Neuronal stem cell (in vitro differentiated cells): ENCODE results near the gene LYST.

Source experiments
- DNase-seq: peaks from one replicate; pipeline ENCODE4 v3.0.0-alpha.2; 2013; ENCODE audit warnings: low spot score
- H2AFZ ChIP-seq: one replicate; pipeline ENCODE4 v1.6.1; 2013; ENCODE audit warnings: mild to moderate bottlenecking, low read length, inconsistent platforms
- H2AK5ac ChIP-seq: 2 replicates; pipeline ENCODE4 v1.6.1; 2013; ENCODE audit warnings: low read depth, mild to moderate bottlenecking, inconsistent platforms, low read length, moderate library complexity, mixed read lengths
- H2BK120ac ChIP-seq: 2 replicates; pipeline ENCODE4 v1.6.1; 2013; ENCODE audit warnings: low read depth, mild to moderate bottlenecking, inconsistent platforms, low read length, moderate library complexity, mixed read lengths
- H2BK12ac ChIP-seq: one replicate; pipeline ENCODE4 v1.6.1; 2013; ENCODE audit warnings: low read length, inconsistent platforms
- H2BK15ac ChIP-seq: 2 replicates; pipeline ENCODE4 v1.6.1; 2013; ENCODE audit warnings: mild to moderate bottlenecking, low read length, inconsistent platforms, mixed read lengths
- H2BK5ac ChIP-seq: one replicate; pipeline ENCODE4 v1.6.1; 2013; ENCODE audit warnings: inconsistent platforms, mild to moderate bottlenecking, low read length, moderate library complexity
- H3K14ac ChIP-seq: one replicate; pipeline ENCODE4 v1.6.1; 2013; ENCODE audit warnings: low read length, inconsistent platforms
- H3K18ac ChIP-seq: 2 replicates; pipeline ENCODE4 v1.6.1; 2013; ENCODE audit warnings: low read length, inconsistent platforms
- H3K23ac ChIP-seq: 2 replicates; pipeline ENCODE4 v1.6.1; 2013; ENCODE audit warnings: low read depth, mild to moderate bottlenecking, mixed read lengths, low read length, inconsistent platforms; ENCODE audit not compliant: poor library complexity
- H3K27ac ChIP-seq: replicated peaks from 3 replicates; pipeline ENCODE4 v1.5.1; 2013; ENCODE audit warnings: low read length, inconsistent platforms
- H3K27me3 ChIP-seq, 3 experiments: 2 replicates each; pipeline ENCODE4 v1.6.1; 2013; ENCODE audit warnings: low read length in 3 of 3, mild to moderate bottlenecking in 2 of 3, inconsistent platforms in 1 of 3, low read depth in 1 of 3, mixed read lengths in 1 of 3, moderate library complexity in 1 of 3; ENCODE audit not compliant: control insufficient read depth in 3 of 3, insufficient read depth in 3 of 3
- H3K36me3 ChIP-seq, 2 donors: replicated peaks in 1 of 2; 2 replicates each; pipeline ENCODE4 v1.6.1; 2013; ENCODE audit warnings: low read length in 2 of 2; ENCODE audit not compliant: control insufficient read depth in 2 of 2, insufficient read depth in 2 of 2
- H3K4ac ChIP-seq: 2 replicates; pipeline ENCODE4 v1.6.1; 2013; ENCODE audit warnings: inconsistent platforms, mild to moderate bottlenecking, low read length, moderate library complexity
- H3K4me1 ChIP-seq, 2 donors: 1 replicate in 1 of 2; 2 replicates in 1 of 2; pipeline ENCODE4 v1.6.1; 2013; ENCODE audit warnings: low read length in 2 of 2, low read depth in 1 of 2; ENCODE audit not compliant: control insufficient read depth in 2 of 2, insufficient read depth in 1 of 2
- H3K4me2 ChIP-seq: one replicate; pipeline ENCODE4 v1.6.1; 2013; ENCODE audit warnings: mild to moderate bottlenecking, low read length, inconsistent platforms; ENCODE audit not compliant: insufficient read depth, poor library complexity, severe bottlenecking
- H3K4me3 ChIP-seq, 2 donors: 2 replicates each; pipeline ENCODE4 v1.5.1; 2013; ENCODE audit warnings: low read length in 2 of 2, mild to moderate bottlenecking in 2 of 2, inconsistent platforms in 1 of 2, moderate library complexity in 1 of 2
- H3K79me1 ChIP-seq: one replicate; pipeline ENCODE4 v1.6.1; 2013; ENCODE audit warnings: low read depth, mild to moderate bottlenecking, inconsistent platforms, low read length, moderate library complexity
- H3K9ac ChIP-seq: one replicate; pipeline ENCODE4 v1.6.1; 2013; ENCODE audit warnings: mild to moderate bottlenecking, low read depth, low read length, inconsistent platforms; ENCODE audit not compliant: poor library complexity
- H3K9me3 ChIP-seq, 2 donors: replicated peaks in 1 of 2; 2 replicates each; pipeline versions ENCODE3 to v1.6.1; 2013; ENCODE audit warnings: low read length in 2 of 2, mild to moderate bottlenecking in 2 of 2, inconsistent platforms in 1 of 2, low read depth in 1 of 2, mixed read lengths in 1 of 2, moderate library complexity in 1 of 2; ENCODE audit not compliant: control insufficient read depth in 2 of 2, insufficient read depth in 1 of 2
- H4K8ac ChIP-seq: one replicate; pipeline ENCODE4 v1.6.1; 2013; ENCODE audit warnings: low read depth, mild to moderate bottlenecking, inconsistent platforms, low read length, moderate library complexity
- H4K91ac ChIP-seq: one replicate; pipeline ENCODE4 v1.6.1; 2013; ENCODE audit warnings: low read length, low read depth, mild to moderate bottlenecking, inconsistent platforms; ENCODE audit not compliant: poor library complexity
- WGBS, 2 donors: extraction: QIAGEN DNeasy Blood & Tissue Kit; methylation state at CpG; one replicate each; pipeline ENCODE4 v1.1.7; 2013; ENCODE audit warnings: missing lambda C conversion rate in 2 of 2, mixed read lengths in 1 of 2; ENCODE audit not compliant: insufficient read length in 2 of 2, insufficient replicate concordance in 1 of 2; ENCODE audit errors: extremely low coverage in 2 of 2; 5-methylcytosine and 5-hydroxymethylcytosine counted together

Gene LYST

GRCh38 chr1:235697508-235697907 lies 169.2 kb downstream of the LYST start:
- Histone ChIP-seq H2BK12ac (no peak overlapping the region), H3K4me3 (no peak overlapping the region), H3K4me1 (no peaks in the 10 kb centered on the region), H4K91ac (no peak overlapping the region), H4K8ac (no peak overlapping the region), H3K36me3 (no peaks in the 10 kb centered on the region), H2BK120ac (no peak overlapping the region), H2AFZ (no peak overlapping the region), H2BK15ac (no peak overlapping the region), H3K79me1 (no peaks in the 10 kb centered on the region), H3K27ac (no peak overlapping the region), H3K9ac (no peak overlapping the region), H3K9me3 (no peaks in the 10 kb centered on the region), H3K4me2 (no peak overlapping the region), H3K27me3 (no peaks in the 10 kb centered on the region), H2BK5ac (no peak overlapping the region), H3K4ac (no peak overlapping the region), H3K14ac (no peak overlapping the region), H3K18ac (no peak overlapping the region), H3K23ac (no peak overlapping the region), H2AK5ac (no peak overlapping the region)
- WGBS, 2 donors = no CpG with 5 or more reads among the region's 2 CpGs
- no peak for DNase-seq

DNA sequence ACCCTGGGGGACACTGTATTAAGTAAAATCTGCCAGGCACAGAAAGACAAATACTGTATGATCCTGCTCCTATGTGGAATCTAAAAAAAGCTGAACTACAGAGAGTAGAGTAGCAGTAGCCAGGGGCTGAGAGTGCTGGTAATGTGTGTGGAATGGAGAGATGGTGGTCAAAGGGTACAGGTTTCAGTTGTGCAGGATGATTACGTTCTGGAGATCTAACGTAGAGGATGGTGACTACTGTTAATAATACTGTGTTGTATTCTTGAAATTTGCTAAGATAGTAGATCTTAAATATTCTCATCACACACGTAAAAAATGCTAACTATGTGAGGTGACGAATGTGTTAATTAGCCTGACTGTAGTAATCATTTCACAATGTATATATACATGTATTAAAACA lies 177.3 kb downstream of the LYST start:
- Histone ChIP-seq H3K4ac (no peak overlapping the region), H3K9me3 (no peaks in the 10 kb centered on the region), H3K18ac (no peak overlapping the region), H3K14ac (no peak overlapping the region), H3K9ac (no peak overlapping the region), H2BK5ac (no peak overlapping the region), H3K36me3 (no peaks in the 10 kb centered on the region), H3K27me3 (no peaks in the 10 kb centered on the region), H2BK120ac (no peak overlapping the region), H2BK12ac (no peak overlapping the region), H3K4me1 (no peaks in the 10 kb centered on the region), H4K91ac (no peak overlapping the region), H4K8ac (no peak overlapping the region), H2BK15ac (no peak overlapping the region), H3K23ac (no peak overlapping the region), H3K4me3 (no peak overlapping the region), H3K27ac (no peak overlapping the region), H2AK5ac (no peak overlapping the region), H3K79me1 (no peaks in the 10 kb centered on the region), H3K4me2 (no peak overlapping the region), H2AFZ (no peak overlapping the region)
- WGBS, 2 donors = no CpG with 5 or more reads among the region's 4 CpGs
- DNase-seq = no peak

- Histone ChIP-seq H3K9me3 (no peaks in the 10 kb centered on the region), H2AK5ac (no peak overlapping the region), H3K23ac (no peak overlapping the region), H2BK15ac (no peak overlapping the region), H3K9ac (no peak overlapping the region), H3K4me1 (no peaks in the 10 kb centered on the region), H3K4ac (no peak overlapping the region), H3K79me1 (no peaks in the 10 kb centered on the region), H3K4me2 (no peak overlapping the region), H2BK12ac (no peak overlapping the region), H3K27ac (no peak overlapping the region), H3K27me3 (no peaks in the 10 kb centered on the region), H3K4me3 (no peak overlapping the region), H2BK120ac (no peak overlapping the region), H2BK5ac (no peak overlapping the region), H3K18ac (no peak overlapping the region), H3K14ac (no peak overlapping the region), H4K91ac (no peak overlapping the region), H2AFZ (no peak overlapping the region), H3K36me3 (no peaks in the 10 kb centered on the region), H4K8ac (no peak overlapping the region)
- 94 to 100% methylated on average over 1 to 2 of the region's 3 CpGs for WGBS, 2 donors
- DNase-seq = no peak
Measured at GRCh38 chr1:235688096-235688495, 178.6 kb downstream of the LYST start.

DNA sequence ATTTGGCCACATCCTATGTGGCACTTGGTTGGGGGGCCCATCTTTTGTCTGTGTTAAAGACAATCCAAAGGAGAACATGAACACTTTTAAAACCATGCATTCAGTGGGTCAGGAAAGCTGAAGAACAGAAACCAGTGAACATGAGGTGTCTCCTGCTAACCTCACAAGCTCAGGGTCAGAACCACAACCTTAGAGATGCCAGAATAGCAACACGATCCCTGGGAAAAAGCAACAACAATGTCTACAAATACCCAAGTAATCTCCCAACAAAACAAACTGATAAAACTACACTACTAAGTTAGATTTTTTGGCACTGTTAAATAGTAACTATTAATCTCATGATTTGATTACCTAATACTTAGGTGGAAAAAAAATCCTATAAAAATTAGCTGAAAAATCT lies 183.1 kb downstream of the LYST start:
- Histone ChIP-seq H2BK12ac (no peak overlapping the region), H3K4me2 (no peak overlapping the region), H3K9ac (no peak overlapping the region), H2BK120ac (no peak overlapping the region), H2AFZ (no peak overlapping the region), H3K36me3 (no peaks in the 10 kb centered on the region), H3K4me1 (peaks cover 0 to 3% of the 10 kb centered on the region in 2 donors), H4K8ac (no peak overlapping the region), H3K79me1 (no peaks in the 10 kb centered on the region), H2BK5ac (no peak overlapping the region), H3K27me3 (no peaks in the 10 kb centered on the region), H3K14ac (no peak overlapping the region), H3K23ac (no peak overlapping the region), H2AK5ac (no peak overlapping the region), H4K91ac (no peak overlapping the region), H3K4ac (no peak overlapping the region), H2BK15ac (no peak overlapping the region), H3K18ac (no peak overlapping the region), H3K9me3 (no peaks in the 10 kb centered on the region), H3K27ac (no peak overlapping the region), H3K4me3 (no peak overlapping the region)
- no peak for DNase-seq
- no CpG with 5 or more reads among the region's 1 CpG for WGBS, 2 donors
